ENCODE measurements around the gene SRMS. TPM values are rescaled to one million over a fixed set of nuclear protein-coding genes. Genes with fewer than 3 reads are reported as not detected.
A peak's percentile ranks its signal among the peaks of the same experiment; 100 is the strongest.

The SRMS gene
- total and polyA plus RNA-seq, 2 of the 13 experiments (the other 11 are each of a cell fraction or from before 2014, with no cell fraction given), result not detected

GRCh38 chr20:63536997-63537524, 10.5 kb downstream of the SRMS start, which contains the start of gene PTK6 (continued):
- TF ChIP-seq, protein P1, sequence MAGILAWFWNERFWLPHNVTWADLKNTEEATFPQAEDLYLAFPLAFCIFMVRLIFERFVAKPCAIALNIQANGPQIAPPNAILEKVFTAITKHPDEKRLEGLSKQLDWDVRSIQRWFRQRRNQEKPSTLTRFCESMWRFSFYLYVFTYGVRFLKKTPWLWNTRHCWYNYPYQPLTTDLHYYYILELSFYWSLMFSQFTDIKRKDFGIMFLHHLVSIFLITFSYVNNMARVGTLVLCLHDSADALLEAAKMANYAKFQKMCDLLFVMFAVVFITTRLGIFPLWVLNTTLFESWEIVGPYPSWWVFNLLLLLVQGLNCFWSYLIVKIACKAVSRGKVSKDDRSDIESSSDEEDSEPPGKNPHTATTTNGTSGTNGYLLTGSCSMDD (CRISPR knock-in tag; IDR thresholded peaks at IDR 0.05), result no peak
- TF ChIP-seq ZFP62 (CRISPR knock-in tag; IDR thresholded peaks at IDR 0.05) (no peak), ZNF83 (CRISPR knock-in tag; IDR thresholded peaks at IDR 0.05; ENCODE audit: borderline replicate concordance) (no peak), ZXDC (CRISPR knock-in tag; IDR thresholded peaks at IDR 0.05) (no peak), ZMYM3 (CRISPR knock-in tag; IDR thresholded peaks at IDR 0.05) (no peak), FOSL1 (CRISPR knock-in tag; IDR thresholded peaks at IDR 0.05; ENCODE audit: borderline replicate concordance) (no peak), ZNF333 (CRISPR knock-in tag; IDR thresholded peaks at IDR 0.05; ENCODE audit: borderline replicate concordance) (peak; percentile 75), ZNF607 (CRISPR knock-in tag; IDR thresholded peaks at IDR 0.05; ENCODE audit: borderline replicate concordance) (no peak), ZNF619 (CRISPR knock-in tag; IDR thresholded peaks at IDR 0.05) (0 out of 2 replicates have a peak, but pooled peaks have one; percentile 5), NR2F6 (IDR thresholded peaks at IDR 0.05) (no peak), NR2F6 (CRISPR knock-in tag; IDR thresholded peaks at IDR 0.05) (no peak), HNRNPH1 (optimal IDR thresholded peaks at IDR 0.05; ENCODE audit: low read depth, low read length) (no peak), CBFB (CRISPR knock-in tag; IDR thresholded peaks at IDR 0.05) (0 out of 2 replicates have a peak, but pooled peaks have one; percentile 31), POGZ (CRISPR knock-in tag; IDR thresholded peaks at IDR 0.05) (no peak), ZFY (CRISPR knock-in tag; IDR thresholded peaks at IDR 0.05) (no peak), ZNF891 (CRISPR knock-in tag; IDR thresholded peaks at IDR 0.05) (0 out of 2 replicates have a peak, but pooled peaks have one; percentile 52), ZSCAN20 (CRISPR knock-in tag; IDR thresholded peaks at IDR 0.05; ENCODE audit: borderline replicate concordance) (no peak), ZBTB1 (CRISPR knock-in tag; IDR thresholded peaks at IDR 0.05; ENCODE audit: borderline replicate concordance) (no peak), ZFP82 (CRISPR knock-in tag; IDR thresholded peaks at IDR 0.05; ENCODE audit: borderline replicate concordance) (no peak), ZBTB43 (CRISPR knock-in tag; conservative IDR thresholded peaks at IDR 0.05) (no peak), ZNF788 (CRISPR knock-in tag; IDR thresholded peaks at IDR 0.05; ENCODE audit: borderline replicate concordance) (no peak)
- TF ChIP-seq, protein P2, sequence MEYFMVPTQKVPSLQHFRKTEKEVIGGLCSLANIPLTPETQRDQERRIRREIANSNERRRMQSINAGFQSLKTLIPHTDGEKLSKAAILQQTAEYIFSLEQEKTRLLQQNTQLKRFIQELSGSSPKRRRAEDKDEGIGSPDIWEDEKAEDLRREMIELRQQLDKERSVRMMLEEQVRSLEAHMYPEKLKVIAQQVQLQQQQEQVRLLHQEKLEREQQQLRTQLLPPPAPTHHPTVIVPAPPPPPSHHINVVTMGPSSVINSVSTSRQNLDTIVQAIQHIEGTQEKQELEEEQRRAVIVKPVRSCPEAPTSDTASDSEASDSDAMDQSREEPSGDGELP (IDR thresholded peaks at IDR 0.05; ENCODE audit: borderline replicate concordance, low read depth), result no peak
- TF ChIP-seq, protein P3, sequence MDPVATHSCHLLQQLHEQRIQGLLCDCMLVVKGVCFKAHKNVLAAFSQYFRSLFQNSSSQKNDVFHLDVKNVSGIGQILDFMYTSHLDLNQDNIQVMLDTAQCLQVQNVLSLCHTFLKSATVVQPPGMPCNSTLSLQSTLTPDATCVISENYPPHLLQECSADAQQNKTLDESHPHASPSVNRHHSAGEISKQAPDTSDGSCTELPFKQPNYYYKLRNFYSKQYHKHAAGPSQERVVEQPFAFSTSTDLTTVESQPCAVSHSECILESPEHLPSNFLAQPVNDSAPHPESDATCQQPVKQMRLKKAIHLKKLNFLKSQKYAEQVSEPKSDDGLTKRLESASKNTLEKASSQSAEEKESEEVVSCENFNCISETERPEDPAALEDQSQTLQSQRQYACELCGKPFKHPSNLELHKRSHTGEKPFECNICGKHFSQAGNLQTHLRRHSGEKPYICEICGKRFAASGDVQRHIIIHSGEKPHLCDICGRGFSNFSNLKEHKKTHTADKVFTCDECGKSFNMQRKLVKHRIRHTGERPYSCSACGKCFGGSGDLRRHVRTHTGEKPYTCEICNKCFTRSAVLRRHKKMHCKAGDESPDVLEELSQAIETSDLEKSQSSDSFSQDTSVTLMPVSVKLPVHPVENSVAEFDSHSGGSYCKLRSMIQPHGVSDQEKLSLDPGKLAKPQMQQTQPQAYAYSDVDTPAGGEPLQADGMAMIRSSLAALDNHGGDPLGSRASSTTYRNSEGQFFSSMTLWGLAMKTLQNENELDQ (CRISPR knock-in tag; IDR thresholded peaks at IDR 0.05; ENCODE audit: borderline replicate concordance), result no peak
